Testis (tissue), 2 donors: ENCODE results near the gene VPS54.

Experiments
- POLR2A ChIP-seq: fragments of 450-650 bp; IDR thresholded peaks from one replicate; pipeline ENCODE4 v1.6.1; 2017; ENCODE audit warnings: antibody characterized with exemption, mild to moderate bottlenecking, moderate library complexity
- TF ChIP-seq, protein P1 (sequence below), 3 experiments: fragments of 450-650 bp in 2 of 3; fragments of 200-600 bp in 1 of 3; sonication (generic) in 1 of 3; IDR thresholded peaks; one replicate each; pipeline ENCODE4 v1.5.1; 2016 to 2019; ENCODE audit warnings: antibody characterized with exemption in 3 of 3, mild to moderate bottlenecking in 2 of 3, moderate library complexity in 1 of 3

DNA sequence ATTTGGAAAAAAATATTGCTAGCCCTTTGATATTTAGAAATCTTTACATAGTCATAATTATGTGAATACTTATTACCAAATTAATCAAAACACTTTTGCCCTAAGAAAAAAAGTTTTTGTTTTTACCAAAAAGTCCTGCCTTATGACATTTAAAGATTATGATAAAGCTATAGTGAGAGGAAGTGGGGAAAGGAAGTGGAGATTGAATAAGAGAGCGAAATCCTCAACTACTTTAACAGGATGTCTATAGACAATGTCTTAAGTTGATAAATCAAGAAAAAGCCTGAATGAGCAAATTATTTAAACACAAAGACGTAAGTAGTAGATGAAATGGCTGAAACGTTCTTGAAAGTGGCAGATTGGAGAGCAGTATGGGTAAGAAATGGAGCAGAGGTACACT is 20.9 kb upstream of the VPS54 start:
- TF ChIP-seq, protein P1, sequence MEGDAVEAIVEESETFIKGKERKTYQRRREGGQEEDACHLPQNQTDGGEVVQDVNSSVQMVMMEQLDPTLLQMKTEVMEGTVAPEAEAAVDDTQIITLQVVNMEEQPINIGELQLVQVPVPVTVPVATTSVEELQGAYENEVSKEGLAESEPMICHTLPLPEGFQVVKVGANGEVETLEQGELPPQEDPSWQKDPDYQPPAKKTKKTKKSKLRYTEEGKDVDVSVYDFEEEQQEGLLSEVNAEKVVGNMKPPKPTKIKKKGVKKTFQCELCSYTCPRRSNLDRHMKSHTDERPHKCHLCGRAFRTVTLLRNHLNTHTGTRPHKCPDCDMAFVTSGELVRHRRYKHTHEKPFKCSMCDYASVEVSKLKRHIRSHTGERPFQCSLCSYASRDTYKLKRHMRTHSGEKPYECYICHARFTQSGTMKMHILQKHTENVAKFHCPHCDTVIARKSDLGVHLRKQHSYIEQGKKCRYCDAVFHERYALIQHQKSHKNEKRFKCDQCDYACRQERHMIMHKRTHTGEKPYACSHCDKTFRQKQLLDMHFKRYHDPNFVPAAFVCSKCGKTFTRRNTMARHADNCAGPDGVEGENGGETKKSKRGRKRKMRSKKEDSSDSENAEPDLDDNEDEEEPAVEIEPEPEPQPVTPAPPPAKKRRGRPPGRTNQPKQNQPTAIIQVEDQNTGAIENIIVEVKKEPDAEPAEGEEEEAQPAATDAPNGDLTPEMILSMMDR (IDR thresholded peaks at IDR 0.05) = no peak
- TF ChIP-seq POLR2A = no peak
